ENCODE results near the gene SLC22A14.

SLC22A14 gene

DNA sequence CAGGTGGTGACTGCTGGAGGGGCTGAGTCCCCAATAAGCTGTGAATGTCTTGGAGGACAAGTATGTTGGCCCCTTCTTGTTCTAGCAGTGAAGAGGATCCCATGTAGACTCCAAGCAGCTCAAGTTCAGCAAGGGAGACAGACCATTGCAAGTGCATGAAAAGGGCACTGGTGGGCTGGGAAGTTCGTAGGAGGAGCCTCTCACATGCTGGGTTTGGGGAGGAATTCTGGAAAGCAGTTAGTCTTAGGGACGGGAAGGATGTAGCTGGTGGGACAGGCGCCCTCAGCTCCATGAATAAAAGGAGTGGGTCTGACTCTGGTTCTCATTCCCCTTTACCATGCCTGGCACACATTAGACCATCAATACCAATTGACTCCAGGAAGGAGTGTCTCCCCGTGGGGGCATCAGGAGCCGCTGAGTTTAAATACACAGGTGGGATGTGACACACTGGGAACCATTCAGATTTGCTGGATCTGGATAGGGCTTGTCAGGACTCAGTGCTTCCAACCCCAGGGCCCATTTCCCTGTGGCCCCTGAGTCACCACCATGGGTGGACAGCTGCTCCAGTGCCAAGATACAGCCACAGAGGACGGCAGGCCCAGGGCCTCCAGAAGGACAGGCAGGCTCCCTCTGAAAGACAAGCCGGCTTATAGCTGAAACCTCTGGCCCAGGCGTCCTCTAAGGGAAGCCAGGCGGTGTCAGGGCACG is 63.9 kb downstream of the SLC22A14 start:
- DNase-seq (ENCODE audit: low read depth in 2 of 2) = no peak

DNA sequence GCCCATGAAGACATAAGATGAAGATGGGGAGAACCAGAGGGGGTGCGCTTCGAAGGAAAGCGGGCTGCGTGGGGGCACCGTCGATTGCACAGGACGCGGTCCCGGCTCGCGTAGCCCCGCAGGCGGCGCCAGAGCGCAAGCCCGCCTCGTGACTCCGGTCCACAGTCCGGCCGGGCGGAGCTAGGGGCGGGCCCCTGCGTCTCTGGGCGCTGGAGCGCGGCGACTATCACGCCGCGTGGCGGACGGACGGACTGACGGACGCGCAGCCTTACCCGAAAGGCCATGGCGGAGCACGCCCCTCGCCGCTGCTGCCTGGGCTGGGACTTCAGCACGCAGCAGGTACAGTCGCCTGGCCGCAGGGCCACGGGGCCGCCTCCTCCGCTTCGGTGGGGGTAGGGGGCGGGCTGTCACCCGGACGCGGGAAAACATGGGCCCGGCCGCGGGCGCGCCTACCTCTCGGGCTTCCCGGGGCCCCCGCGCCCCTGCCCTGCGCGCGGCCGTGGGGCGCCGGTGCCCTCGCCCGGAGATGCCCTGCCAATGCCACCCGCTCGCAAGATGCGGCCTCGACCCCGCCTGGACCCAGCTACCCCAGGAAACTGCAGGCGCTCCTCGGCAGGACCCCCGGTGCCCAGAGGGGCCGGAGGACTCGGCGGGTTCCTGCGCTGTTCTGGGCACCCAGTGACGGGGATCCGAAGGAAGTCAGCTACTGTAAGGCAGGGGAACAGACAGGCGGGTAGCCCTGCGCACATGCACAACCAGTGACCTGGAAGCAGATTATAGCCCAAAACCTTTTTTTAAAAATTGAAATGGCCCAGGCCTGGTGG is 64.7 kb downstream of the SLC22A14 start, which contains the start of gene XYLB:
Gene XYLB, plus strand, starts transcription at position 199 of the 824 bp plus-strand sequence. Its CDS starts 84 bp downstream, at position 283.
- DNase-seq (ENCODE audit: low read depth in 2 of 2) = peak; percentile 51 to 81

DNA sequence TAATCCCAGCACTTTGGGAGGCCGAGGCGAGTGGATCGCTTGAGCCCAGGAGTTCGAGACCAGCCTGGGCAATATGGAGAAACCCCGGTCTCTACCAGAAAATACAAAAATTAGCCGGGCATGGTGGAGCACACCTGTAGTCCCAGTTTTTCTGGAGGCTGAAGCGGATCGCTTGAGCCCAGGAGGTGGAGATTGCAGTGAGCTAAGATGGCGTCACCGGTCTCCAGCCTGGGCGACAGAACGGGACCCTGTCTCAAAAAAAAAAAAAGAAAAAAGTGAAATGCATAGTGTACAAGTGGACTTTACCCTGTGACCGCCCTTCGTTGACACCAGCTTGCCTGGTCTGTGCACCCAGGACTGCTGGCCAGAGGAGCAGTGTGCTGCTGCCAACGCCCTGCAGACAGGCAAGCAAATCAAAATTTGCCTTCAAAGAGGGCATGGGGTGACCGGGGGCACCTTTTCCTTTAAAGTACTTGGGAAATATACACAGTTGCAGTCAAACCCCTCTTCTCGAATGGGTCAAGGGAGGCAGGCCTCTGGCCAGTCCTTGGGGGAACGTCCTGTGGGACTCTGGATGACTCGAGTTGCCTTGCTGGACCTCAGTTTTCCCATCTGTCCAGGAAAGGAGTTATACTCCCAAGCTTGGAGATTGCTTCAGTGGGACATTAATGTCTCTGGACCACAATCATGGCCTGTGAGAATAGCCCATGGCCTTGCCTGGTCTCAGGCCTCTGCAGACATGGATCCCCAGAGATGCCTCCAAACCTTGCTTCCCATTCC is 65.5 kb downstream of the SLC22A14 start:
- DNase-seq (ENCODE audit: low read depth in 2 of 2) = no peak

DNA sequence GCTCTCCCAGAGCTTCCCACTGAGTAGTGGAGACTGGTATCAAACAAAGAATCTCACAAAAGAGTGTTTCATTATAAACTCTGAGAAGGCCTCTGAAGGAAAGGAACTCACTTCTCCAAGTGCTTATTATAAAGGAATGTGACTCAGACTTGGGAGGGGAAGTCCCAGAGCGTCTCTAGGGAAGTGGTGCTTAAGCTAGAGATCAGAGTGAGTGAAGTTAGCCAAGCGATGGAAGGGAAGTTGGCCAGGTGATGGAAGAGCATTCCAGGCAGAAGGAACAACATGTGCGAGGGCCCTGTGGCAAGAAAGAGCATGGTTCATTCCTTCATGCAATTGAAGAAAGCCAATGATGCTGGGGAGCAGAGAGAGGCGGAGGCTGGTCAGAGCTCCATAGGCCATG is 66.8 kb downstream of the SLC22A14 start:
- DNase-seq (ENCODE audit: low read depth in 2 of 2) = no peak

DNA sequence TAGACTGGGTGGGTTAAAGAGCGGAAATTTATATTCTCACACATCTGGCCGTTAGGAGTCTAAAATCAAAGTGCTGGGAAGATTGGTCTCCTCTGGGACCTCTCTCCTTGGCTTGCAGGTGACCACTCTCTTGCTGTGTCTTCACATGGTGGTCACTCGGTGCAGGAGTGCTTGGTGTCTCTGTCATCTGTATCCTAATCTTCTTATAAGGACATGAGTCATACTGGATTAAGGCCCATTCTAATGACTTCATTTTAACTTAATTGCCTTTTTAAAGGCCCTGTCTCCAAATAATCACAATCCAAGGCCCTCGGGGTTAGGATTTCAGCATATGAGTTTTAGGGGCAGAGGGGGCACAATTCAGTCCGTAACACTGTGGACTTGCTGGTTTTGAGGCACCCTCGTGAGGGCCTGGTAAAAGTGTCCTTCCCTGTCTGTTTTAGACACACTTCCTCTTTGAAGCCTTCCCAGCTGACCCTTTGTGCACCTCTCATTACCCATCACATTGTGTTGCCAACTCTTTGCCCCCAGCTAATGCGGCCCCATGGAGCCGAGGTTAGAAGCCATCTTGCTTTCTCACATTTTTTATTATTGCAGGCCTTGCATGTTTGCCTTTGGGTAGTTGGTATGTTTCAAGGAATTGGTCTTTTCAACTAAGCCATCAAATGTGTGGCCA is 67.7 kb downstream of the SLC22A14 start:
- DNase-seq (ENCODE audit: low read depth in 2 of 2) = no peak

- no peak for DNase-seq (ENCODE audit: low read depth in 2 of 2)
Measured at GRCh38 chr3:38353151-38353550, 71.1 kb downstream of the SLC22A14 start.

DNA sequence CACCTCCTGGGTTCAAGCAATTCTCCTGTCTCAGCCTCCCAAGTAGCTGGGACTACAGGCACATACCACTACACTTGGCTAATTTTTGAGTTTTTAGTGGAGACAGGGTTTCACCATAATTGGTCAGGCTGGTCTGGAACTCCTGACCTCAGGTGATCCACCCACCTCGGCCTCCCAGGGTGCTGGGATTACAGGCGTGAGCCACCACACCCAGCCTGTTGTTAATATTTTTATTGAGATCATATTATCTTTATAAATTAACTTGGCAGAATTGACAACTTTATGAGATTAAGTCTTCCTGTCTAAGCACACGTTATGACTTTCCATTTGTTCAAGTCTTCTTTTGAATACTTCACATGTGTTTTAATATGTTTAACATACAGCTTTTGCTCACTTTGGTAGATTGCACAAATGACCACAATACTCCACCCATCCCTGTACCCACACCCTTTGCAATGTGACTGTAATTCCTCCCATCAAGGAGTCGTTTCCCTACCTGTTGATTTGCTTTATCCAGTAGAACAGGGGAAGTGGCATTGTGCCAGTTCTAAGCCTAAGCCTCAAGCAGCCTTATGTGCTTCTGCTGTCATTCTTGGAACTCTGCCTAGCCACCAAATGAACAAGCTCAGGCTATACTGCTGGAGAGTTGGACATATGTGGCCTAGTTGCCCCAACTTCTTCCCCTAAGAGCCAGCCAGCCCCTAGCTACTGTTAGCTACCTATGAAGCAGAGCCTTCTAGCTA is 72.7 kb downstream of the SLC22A14 start:
- no peak for DNase-seq (ENCODE audit: low read depth in 2 of 2)

- no peak for DNase-seq (ENCODE audit: low read depth in 2 of 2)
Measured at GRCh38 chr3:38359038-38359437, 76.9 kb downstream of the SLC22A14 start.

DNA sequence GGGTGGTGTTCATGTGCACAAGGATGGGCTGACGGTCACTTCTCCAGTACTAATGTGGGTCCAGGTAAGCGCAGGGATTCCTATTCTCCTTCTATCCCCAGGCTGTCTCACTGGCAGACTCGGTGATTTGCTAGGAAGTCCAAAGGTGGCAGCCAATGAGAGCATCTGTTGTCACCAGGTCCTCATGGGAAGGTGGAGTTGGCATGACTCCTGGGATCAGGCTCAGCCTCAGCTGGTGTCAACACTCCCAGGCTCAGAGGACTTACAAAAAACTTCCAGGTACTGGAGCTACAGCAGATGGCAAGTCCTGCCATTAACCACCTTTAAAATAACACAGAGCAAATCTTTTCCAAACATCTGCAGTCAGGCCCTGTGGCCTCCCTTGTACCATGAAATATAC is 78.3 kb downstream of the SLC22A14 start:
- no peak for DNase-seq (ENCODE audit: low read depth in 2 of 2)

DNA sequence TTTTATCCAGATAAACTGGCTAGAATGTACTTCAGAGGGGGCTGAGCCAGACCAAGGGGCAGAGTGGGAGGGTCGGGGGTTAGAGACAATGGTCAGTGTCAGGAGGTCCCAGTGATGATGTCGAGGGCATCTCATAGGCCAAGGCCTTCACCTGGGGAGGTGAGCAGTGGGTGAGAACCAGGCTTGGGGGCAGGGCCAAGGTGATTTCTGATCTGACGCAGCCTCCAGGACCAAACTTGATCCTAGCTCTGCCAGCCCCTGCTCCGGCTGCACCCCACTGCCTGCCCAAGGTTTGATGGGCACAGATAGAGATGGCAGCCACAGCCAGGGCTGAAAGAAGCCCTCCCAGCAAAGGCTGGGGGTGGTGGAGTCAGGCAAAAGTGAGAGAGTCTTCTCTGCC is 79.4 kb downstream of the SLC22A14 start:
- DNase-seq (ENCODE audit: low read depth in 2 of 2) = no peak

DNA sequence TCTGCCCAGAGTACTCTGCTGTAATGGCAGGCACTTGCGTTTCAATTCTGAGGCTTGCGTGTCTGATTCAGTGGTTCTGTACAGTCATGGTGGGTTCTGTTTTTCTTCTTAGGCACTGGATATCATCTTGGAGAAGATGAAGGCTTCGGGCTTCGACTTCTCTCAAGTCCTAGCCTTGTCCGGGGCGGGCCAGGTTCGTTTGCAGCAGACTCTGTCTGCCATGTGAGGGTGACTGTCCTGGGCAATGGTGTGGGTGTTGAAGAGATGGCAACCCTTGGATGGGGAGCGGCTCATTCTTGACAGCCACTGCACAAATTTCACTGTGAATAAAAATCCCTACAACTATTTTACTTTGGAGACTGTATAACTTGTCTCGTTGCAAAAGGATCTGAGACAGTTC is 80.7 kb downstream of the SLC22A14 start:
- DNase-seq (ENCODE audit: low read depth in 2 of 2) = no peak

GRCh38 chr3:38364721-38365400 is 82.8 kb downstream of the SLC22A14 start:
- no peak for DNase-seq (ENCODE audit: low read depth in 2 of 2)

- DNase-seq (ENCODE audit: low read depth in 2 of 2) = no peak
Measured at GRCh38 chr3:38365469-38366062, 83.5 kb downstream of the SLC22A14 start.

GRCh38 chr3:38366082-38366481 is 84.0 kb downstream of the SLC22A14 start:
- no peak for DNase-seq (ENCODE audit: low read depth in 2 of 2)

DNA sequence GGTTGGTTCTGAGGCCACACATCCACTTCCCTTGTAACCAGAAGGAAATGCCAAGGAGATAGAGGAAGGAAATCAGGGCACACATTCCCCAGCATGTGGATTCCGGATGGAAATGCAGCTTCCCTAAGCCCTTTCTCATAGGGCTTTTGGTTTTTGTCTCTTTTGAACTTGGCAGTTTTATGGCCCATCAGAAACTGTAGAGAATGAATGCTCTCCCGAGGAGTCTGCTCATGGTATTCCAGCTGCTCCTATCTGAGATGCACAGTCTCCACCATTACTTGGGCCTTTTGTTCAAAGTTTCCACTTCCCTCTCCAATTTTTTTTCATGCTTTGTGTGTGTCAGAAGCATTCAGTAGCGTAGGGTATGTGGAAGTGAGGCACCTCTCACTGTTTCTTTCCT is 85.7 kb downstream of the SLC22A14 start:
- DNase-seq (ENCODE audit: low read depth in 2 of 2) = no peak
